K562 (cell line): Measurements from ENCODE around the gene FADS6. TPM values are rescaled to one million over a fixed set of nuclear protein-coding genes. Genes with fewer than 3 reads are reported as not detected.

Source experiments
- BCLAF1 ChIP-seq, 2 experiments: fragments of 450-650 bp in 1 of 2; IDR thresholded peaks; 2 replicates each; pipeline ENCODE4 v1.6.1; 2011 to 2017; ENCODE audit warnings: low read depth in 2 of 2, antibody characterized with exemption in 1 of 2, borderline replicate concordance in 1 of 2, low read length in 1 of 2, mild to moderate bottlenecking in 1 of 2, mixed read lengths in 1 of 2; ENCODE audit not compliant: control insufficient read depth in 1 of 2
- DIDO1 ChIP-seq: fragments of 450-650 bp; IDR thresholded peaks from 2 replicates; pipeline ENCODE4 v1.6.1; 2016; ENCODE audit warnings: low read depth, missing biosample characterization, missing genetic modification characterization
- HINFP ChIP-seq: fragments of 450-650 bp; conservative IDR thresholded peaks from 2 replicates; pipeline ENCODE4 v1.6.1; 2016; ENCODE audit warnings: missing genetic modification characterization, low read depth, mild to moderate bottlenecking, control low read depth, missing compliant biosample characterization
- NCOR1 ChIP-seq: fragments of 450-650 bp; IDR thresholded peaks from 2 replicates; pipeline ENCODE4 v1.6.1; 2016; ENCODE audit warnings: mild to moderate bottlenecking, moderate library complexity
- ZNF347 ChIP-seq: fragments of 450-650 bp; formaldehyde crosslinking; IDR thresholded peaks from 2 replicates; pipeline ENCODE4 v1.4.0; 2020; ENCODE audit warnings: low read depth, mild to moderate bottlenecking, moderate library complexity
- ZNF77 ChIP-seq: fragments of 250-450 bp; sonication (Bioruptor Pico); IDR thresholded peaks from 2 replicates; pipeline ENCODE4 v1.5.0; 2020
- polyA plus RNA-seq, 8 experiments: library from polyadenylated mRNA; depleted of rRNA in 4 of 8; stranded (reverse) in 5 of 8; unstranded in 3 of 8; fragments of >200 nt; fragmentation: Nextera tagmentation in 2 of 8; fragmentation: Illumina TruSeq in 1 of 8; extraction: Ambion mirVana in 2 of 8; extraction: Trizol in 1 of 8; gene quantifications; 2 replicates each; pipeline versions ENCODE4 v1.2.1 to v1.2.3, GENCODE V29; 2011 to 2014; ENCODE audit warnings: inconsistent platforms in 1 of 8, missing spikeins in 1 of 8
- total RNA-seq, 7 experiments: library from RNA; depleted of rRNA in 6 of 7; stranded (reverse); fragments of >200 nt in 6 of 7; fragmentation: Illumina TruSeq in 2 of 7; extraction: Trizol in 2 of 7; gene quantifications; 2 replicates each; pipeline versions ENCODE4 v1.2.1 to v1.2.3, GENCODE V29; 2011 to 2021; ENCODE audit warnings: low replicate concordance in 1 of 7
- TF ChIP-seq, protein P1 (sequence below): fragments of 450-650 bp; IDR thresholded peaks from 2 replicates; pipeline ENCODE4 v1.6.1; 2016; ENCODE audit warnings: mild to moderate bottlenecking, moderate library complexity
- TF ChIP-seq, protein P2 (sequence below): fragments of 450-650 bp; formaldehyde crosslinking; IDR thresholded peaks from 2 replicates; pipeline ENCODE4 v1.4.0; 2022; ENCODE audit warnings: missing genetic modification characterization

The FADS6 gene
- total and polyA plus RNA-seq, 9 of the 15 experiments (the other 6 are each of a cell fraction or from before 2014, with no cell fraction given) = 0.18 to 0.22 TPM; not detected in 7

DNA sequence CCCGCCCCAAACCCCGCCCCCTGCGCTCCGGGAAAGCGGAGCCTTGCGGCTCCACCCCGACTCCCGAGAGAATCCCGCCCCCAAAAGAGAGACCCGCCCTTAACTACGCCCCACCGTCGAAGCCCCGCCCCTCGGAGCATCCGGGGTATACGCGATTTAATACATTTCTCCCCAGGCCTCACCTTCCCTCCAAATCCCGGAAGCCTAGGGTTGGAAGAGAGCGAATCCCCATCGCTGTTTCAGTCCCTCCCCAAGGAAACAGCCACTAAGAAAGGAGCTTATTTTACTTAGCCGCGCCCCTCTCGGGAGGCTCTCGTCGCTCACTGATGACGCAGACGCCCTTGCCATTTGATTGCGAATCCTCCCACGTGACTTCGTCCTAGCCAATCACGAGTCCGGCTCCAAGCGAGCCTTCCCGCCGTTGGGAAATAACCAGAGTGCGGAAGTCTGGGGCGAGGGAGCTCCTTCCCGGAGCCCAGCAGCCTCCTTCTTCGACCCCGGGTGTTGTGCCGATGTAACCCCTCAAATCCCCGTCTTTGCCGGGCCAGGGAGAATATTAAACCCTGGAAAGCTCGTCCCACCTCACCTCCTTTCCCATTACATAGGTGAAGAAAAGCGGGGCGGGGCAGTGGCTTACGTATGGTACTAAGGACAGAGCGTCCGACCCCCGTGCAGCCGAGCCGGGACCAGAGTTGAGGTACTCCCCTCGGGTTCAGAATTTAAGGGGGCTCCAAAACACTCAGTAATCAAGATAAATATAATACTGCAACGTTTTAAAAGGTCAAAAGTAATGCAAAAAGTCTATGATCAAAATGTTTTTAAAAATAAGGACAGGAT, 20.2 kb downstream of the FADS6 start (continued):
- TF ChIP-seq, protein P1, sequence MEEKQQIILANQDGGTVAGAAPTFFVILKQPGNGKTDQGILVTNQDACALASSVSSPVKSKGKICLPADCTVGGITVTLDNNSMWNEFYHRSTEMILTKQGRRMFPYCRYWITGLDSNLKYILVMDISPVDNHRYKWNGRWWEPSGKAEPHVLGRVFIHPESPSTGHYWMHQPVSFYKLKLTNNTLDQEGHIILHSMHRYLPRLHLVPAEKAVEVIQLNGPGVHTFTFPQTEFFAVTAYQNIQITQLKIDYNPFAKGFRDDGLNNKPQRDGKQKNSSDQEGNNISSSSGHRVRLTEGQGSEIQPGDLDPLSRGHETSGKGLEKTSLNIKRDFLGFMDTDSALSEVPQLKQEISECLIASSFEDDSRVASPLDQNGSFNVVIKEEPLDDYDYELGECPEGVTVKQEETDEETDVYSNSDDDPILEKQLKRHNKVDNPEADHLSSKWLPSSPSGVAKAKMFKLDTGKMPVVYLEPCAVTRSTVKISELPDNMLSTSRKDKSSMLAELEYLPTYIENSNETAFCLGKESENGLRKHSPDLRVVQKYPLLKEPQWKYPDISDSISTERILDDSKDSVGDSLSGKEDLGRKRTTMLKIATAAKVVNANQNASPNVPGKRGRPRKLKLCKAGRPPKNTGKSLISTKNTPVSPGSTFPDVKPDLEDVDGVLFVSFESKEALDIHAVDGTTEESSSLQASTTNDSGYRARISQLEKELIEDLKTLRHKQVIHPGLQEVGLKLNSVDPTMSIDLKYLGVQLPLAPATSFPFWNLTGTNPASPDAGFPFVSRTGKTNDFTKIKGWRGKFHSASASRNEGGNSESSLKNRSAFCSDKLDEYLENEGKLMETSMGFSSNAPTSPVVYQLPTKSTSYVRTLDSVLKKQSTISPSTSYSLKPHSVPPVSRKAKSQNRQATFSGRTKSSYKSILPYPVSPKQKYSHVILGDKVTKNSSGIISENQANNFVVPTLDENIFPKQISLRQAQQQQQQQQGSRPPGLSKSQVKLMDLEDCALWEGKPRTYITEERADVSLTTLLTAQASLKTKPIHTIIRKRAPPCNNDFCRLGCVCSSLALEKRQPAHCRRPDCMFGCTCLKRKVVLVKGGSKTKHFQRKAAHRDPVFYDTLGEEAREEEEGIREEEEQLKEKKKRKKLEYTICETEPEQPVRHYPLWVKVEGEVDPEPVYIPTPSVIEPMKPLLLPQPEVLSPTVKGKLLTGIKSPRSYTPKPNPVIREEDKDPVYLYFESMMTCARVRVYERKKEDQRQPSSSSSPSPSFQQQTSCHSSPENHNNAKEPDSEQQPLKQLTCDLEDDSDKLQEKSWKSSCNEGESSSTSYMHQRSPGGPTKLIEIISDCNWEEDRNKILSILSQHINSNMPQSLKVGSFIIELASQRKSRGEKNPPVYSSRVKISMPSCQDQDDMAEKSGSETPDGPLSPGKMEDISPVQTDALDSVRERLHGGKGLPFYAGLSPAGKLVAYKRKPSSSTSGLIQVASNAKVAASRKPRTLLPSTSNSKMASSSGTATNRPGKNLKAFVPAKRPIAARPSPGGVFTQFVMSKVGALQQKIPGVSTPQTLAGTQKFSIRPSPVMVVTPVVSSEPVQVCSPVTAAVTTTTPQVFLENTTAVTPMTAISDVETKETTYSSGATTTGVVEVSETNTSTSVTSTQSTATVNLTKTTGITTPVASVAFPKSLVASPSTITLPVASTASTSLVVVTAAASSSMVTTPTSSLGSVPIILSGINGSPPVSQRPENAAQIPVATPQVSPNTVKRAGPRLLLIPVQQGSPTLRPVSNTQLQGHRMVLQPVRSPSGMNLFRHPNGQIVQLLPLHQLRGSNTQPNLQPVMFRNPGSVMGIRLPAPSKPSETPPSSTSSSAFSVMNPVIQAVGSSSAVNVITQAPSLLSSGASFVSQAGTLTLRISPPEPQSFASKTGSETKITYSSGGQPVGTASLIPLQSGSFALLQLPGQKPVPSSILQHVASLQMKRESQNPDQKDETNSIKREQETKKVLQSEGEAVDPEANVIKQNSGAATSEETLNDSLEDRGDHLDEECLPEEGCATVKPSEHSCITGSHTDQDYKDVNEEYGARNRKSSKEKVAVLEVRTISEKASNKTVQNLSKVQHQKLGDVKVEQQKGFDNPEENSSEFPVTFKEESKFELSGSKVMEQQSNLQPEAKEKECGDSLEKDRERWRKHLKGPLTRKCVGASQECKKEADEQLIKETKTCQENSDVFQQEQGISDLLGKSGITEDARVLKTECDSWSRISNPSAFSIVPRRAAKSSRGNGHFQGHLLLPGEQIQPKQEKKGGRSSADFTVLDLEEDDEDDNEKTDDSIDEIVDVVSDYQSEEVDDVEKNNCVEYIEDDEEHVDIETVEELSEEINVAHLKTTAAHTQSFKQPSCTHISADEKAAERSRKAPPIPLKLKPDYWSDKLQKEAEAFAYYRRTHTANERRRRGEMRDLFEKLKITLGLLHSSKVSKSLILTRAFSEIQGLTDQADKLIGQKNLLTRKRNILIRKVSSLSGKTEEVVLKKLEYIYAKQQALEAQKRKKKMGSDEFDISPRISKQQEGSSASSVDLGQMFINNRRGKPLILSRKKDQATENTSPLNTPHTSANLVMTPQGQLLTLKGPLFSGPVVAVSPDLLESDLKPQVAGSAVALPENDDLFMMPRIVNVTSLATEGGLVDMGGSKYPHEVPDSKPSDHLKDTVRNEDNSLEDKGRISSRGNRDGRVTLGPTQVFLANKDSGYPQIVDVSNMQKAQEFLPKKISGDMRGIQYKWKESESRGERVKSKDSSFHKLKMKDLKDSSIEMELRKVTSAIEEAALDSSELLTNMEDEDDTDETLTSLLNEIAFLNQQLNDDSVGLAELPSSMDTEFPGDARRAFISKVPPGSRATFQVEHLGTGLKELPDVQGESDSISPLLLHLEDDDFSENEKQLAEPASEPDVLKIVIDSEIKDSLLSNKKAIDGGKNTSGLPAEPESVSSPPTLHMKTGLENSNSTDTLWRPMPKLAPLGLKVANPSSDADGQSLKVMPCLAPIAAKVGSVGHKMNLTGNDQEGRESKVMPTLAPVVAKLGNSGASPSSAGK = peak; percentile 67
- peak; percentile 25; the same call in 1 of the 2 replicates for TF ChIP-seq DIDO1 (tag)
- TF ChIP-seq, protein P2, sequence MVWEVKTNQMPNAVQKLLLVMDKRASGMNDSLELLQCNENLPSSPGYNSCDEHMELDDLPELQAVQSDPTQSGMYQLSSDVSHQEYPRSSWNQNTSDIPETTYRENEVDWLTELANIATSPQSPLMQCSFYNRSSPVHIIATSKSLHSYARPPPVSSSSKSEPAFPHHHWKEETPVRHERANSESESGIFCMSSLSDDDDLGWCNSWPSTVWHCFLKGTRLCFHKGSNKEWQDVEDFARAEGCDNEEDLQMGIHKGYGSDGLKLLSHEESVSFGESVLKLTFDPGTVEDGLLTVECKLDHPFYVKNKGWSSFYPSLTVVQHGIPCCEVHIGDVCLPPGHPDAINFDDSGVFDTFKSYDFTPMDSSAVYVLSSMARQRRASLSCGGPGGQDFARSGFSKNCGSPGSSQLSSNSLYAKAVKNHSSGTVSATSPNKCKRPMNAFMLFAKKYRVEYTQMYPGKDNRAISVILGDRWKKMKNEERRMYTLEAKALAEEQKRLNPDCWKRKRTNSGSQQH (CRISPR knock-in tag) = peak; percentile 41; the same call in 1 of the 2 replicates
- TF ChIP-seq BCLAF1 (IDR thresholded peaks at IDR 0.05; ENCODE audit: borderline replicate concordance in 1 of 2, control insufficient read depth in 1 of 2, low read depth in 2 of 2, low read length in 1 of 2) = no peak
- TF ChIP-seq ZNF347 (CRISPR knock-in tag) = no peak
- TF ChIP-seq NCOR1 = no peak
- TF ChIP-seq HINFP (tag) = no peak
- no peak for TF ChIP-seq ZNF77 (CRISPR knock-in tag)
